Measurements from ENCODE around the gene PHAX. TPM values are rescaled to one million over a fixed set of nuclear protein-coding genes. Genes with fewer than 3 reads are reported as not detected.

Gene PHAX
- total RNA-seq, 1 experiment from 2014 or later, result 24.5 TPM

- no peak overlapping the region for H3K4me2 ChIP-seq (ENCODE audit: low read length)
- no peak overlapping the region for H2AFZ ChIP-seq (ENCODE audit: low read depth, low read length, poor library complexity, severe bottlenecking)
- peaks cover 99% of the 10 kb centered on the region for H3K79me2 ChIP-seq (ENCODE audit: insufficient read depth, low read length)
- H3K4me1 ChIP-seq (ENCODE audit: control insufficient read depth in 1 of 2, insufficient read depth in 2 of 2, low read length in 2 of 2), result no peaks in the 10 kb centered on the region
- H3K27me3 ChIP-seq (ENCODE audit: insufficient read depth, low read length), result no peaks in the 10 kb centered on the region
- BruUV-seq (replicated peaks), result no TSS peak
- no peaks in the 10 kb centered on the region for H3K9me2 ChIP-seq (ENCODE audit: insufficient read depth)
- ATAC-seq (no peak), DNase-seq (ENCODE audit: low read depth, low spot score) (no peak)
- H3K9me3 ChIP-seq (ENCODE audit: control insufficient read depth in 1 of 2, insufficient read depth in 1 of 2, low read depth in 1 of 2, low read length in 2 of 2), result no peaks in the 10 kb centered on the region
- no peak for TF ChIP-seq RAD21 (IDR thresholded peaks at IDR 0.05; ENCODE audit: low read depth)
- no peak for TF ChIP-seq TCF7L2 (IDR thresholded peaks at IDR 0.05; ENCODE audit: borderline replicate concordance, extremely low read depth, insufficient read depth, insufficient read length)
- no peak for TF ChIP-seq POLR2A (IDR thresholded peaks at IDR 0.05; ENCODE audit: borderline replicate concordance, extremely low read depth, insufficient read depth, insufficient read length)
- TF ChIP-seq CTCF (IDR thresholded peaks at IDR 0.05 in 2 of 3, conservative IDR thresholded peaks at IDR 0.05 in 1 of 3; ENCODE audit: borderline replicate concordance in 1 of 3, insufficient read depth in 1 of 3, low read depth in 2 of 3, low read length in 2 of 3), result no peak
- TF ChIP-seq POLR2AphosphoS5 (IDR thresholded peaks at IDR 0.05; ENCODE audit: low read depth, low read length), result no peak
- no peak for TF ChIP-seq YY1 (IDR thresholded peaks at IDR 0.05; ENCODE audit: extremely low read depth, insufficient replicate concordance, low read depth, low read length)
- TF ChIP-seq ZBTB33 (IDR thresholded peaks at IDR 0.05; ENCODE audit: extremely low read depth, insufficient replicate concordance, low read length), result no peak
- no peak for TF ChIP-seq EZH2phosphoT487 (IDR thresholded peaks at IDR 0.05; ENCODE audit: borderline replicate concordance)
- TF ChIP-seq SIN3A (IDR thresholded peaks at IDR 0.05; ENCODE audit: low read depth), result no peak
- no peak for TF ChIP-seq MAX (IDR thresholded peaks at IDR 0.05)
- no peak for TF ChIP-seq ELF1 (IDR thresholded peaks at IDR 0.05; ENCODE audit: borderline replicate concordance, low read depth)
- TF ChIP-seq SRF (IDR thresholded peaks at IDR 0.05; ENCODE audit: low read depth), result no peak
- TF ChIP-seq ATF3 (IDR thresholded peaks at IDR 0.05), result no peak
- TF ChIP-seq EZH2 (IDR thresholded peaks at IDR 0.05), result no peak
- no peak for TF ChIP-seq CEBPB (IDR thresholded peaks at IDR 0.05; ENCODE audit: low read depth)
- TF ChIP-seq SP1 (IDR thresholded peaks at IDR 0.05; ENCODE audit: low read depth), result no peak
- no peak for TF ChIP-seq EGR1 (IDR thresholded peaks at IDR 0.05; ENCODE audit: low read depth)
- ChIA-PET CTCF (no interaction called here), RAD21 (ENCODE audit: low non-redundant PET in 1 of 2, low total read pairs in 2 of 2, uncharacterized antibody in 2 of 2, unreplicated experiment in 2 of 2) (no interaction called here), POLR2A (no interaction called here)
- no peak overlapping the region for H3K9ac ChIP-seq (ENCODE audit: low read length)
- H4K20me1 ChIP-seq (ENCODE audit: insufficient read depth), result peaks cover 12% of the 10 kb centered on the region; the same call in 1 of the 2 replicates
- no peak overlapping the region for H3K4me3 ChIP-seq (replicated peaks in 1 of 2; ENCODE audit: low read depth in 1 of 2, low read length in 2 of 2)
- intact Hi-C loops (cut with micrococcal nuclease), result no loop called here
- peaks cover 10 to 28% of the 10 kb centered on the region in 2 experiments for H3K36me3 ChIP-seq (ENCODE audit: control insufficient read depth in 1 of 2, insufficient read depth in 2 of 2, low read length in 2 of 2)
- no peak overlapping the region for H3K27ac ChIP-seq (ENCODE audit: low read depth, low read length)
Measured at GRCh38 chr5:126610160-126610559, 9.4 kb downstream of the PHAX start.
